NK-92 treated with Interleukin-12 subunit alpha and Interleukin-12 subunit beta, amount 100 ng/mL, for 24 hours (cell line): ENCODE results near the gene RPGRIP1.
"Not testable (repeated sequence)": the region's sequence is repeated elsewhere in the genome, so short reads cannot be mapped to it uniquely, and the experiment has no call there.

Source experiments
- DNase-seq: peaks from one replicate; lab custom pipeline; 2025; lab: John Stamatoyannopoulos, UW

Gene RPGRIP1

GRCh38 chr14:21279783-21280182 is at the start of gene RPGRIP1:
Gene RPGRIP1 (plus strand): TSS chr14:21280083. CDS start chr14:21287977, 7,894 bp downstream.
- DNase-seq, result no peak

GRCh38 chr14:21231020-21231652 is 48.7 kb upstream of the RPGRIP1 start:
- no peak for DNase-seq

GRCh38 chr14:21233457-21234076 is 46.3 kb upstream of the RPGRIP1 start:
- no peak for DNase-seq

GRCh38 chr14:21234112-21234511 is 45.8 kb upstream of the RPGRIP1 start:
- no peak for DNase-seq

GRCh38 chr14:21236948-21237797 is 42.7 kb upstream of the RPGRIP1 start:
- DNase-seq, result no peak

- no peak for DNase-seq
Observed at GRCh38 chr14:21238823-21239518, 40.9 kb upstream of the RPGRIP1 start.

GRCh38 chr14:21240417-21240816 is 39.5 kb upstream of the RPGRIP1 start:
- DNase-seq, result no peak

- DNase-seq, result no peak
Observed at GRCh38 chr14:21241218-21241819, 38.6 kb upstream of the RPGRIP1 start.

GRCh38 chr14:21244544-21244943 is 35.3 kb upstream of the RPGRIP1 start:
- no peak for DNase-seq

- no peak for DNase-seq
Observed at GRCh38 chr14:21245813-21246212, 34.1 kb upstream of the RPGRIP1 start.

GRCh38 chr14:21248338-21248737 is 31.5 kb upstream of the RPGRIP1 start:
- DNase-seq, result no peak

- DNase-seq, result no peak
Observed at GRCh38 chr14:21248739-21249411, 31.0 kb upstream of the RPGRIP1 start.

- DNase-seq, result no peak
Observed at GRCh38 chr14:21251215-21251614, 28.7 kb upstream of the RPGRIP1 start.

- DNase-seq, result no peak
Observed at GRCh38 chr14:21252149-21252548, 27.7 kb upstream of the RPGRIP1 start.

- no peak for DNase-seq
Observed at GRCh38 chr14:21255385-21256101, 24.3 kb upstream of the RPGRIP1 start.

- not testable (repeated sequence) for DNase-seq
Observed at GRCh38 chr14:21256102-21256447, 23.8 kb upstream of the RPGRIP1 start.

- no peak for DNase-seq
Observed at GRCh38 chr14:21256539-21257393, 23.1 kb upstream of the RPGRIP1 start.

- no peak for DNase-seq
Observed at GRCh38 chr14:21257394-21257909, 22.4 kb upstream of the RPGRIP1 start.
